UCSD-AML1 (cell line): ENCODE results near the gene PRPF40B.

ENCODE experiments used
- DNase-seq: peaks from one replicate; lab custom pipeline; 2025; ENCODE audit not compliant: unreplicated experiment; lab: John Stamatoyannopoulos, UW

The PRPF40B gene

DNA sequence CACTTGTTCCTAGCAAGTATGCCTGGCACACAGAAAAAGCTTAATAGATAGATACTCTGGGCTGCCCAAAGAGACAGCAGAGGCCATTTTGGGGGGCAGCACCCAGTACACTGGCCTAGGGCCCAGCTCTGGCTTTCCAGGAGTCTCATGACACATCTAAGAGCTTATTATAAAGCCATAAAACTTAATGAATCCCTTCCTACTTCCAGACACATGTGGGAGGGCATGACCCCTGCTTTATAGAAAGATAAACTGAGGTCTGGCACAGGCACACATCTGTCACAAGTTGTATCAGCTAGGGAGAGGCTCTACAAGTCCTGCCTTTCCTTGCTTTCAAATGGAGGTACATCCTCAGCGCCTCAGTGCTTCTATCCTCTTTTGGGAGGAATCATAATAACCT lies 56.7 kb downstream of the PRPF40B start:
- no peak for DNase-seq

DNA sequence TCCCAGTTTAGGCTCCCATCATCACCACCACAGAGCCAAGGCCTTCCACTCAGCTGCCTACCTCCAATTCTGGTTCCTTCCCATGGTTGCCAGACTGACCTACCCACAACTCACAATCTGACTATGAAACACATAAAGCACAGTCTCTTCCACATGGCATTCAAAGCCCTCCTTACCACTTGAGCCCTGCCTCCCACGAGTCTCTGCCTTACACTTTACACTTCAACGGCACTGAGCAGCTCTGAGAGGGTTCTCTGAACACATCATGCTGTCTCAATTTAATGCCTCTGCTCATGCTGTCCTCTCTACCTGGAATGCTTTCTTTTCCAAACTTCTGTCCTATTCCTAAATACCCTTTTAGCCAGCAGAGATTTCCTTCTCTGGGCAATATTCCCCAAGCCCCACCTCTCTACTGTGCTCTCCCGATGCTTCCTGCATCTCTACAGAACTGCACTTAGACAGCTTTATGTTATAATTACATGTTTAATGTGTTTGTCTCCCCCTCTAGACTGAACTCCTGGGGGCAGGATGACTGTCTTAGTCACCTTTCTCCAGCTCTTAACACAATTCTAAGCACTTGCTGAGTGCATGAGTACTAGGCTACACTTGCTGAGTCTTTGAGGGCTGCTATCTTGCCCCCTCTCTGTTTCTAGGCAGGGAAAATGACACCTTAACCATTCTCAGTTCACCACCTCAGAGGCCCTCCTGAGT lies 60.4 kb downstream of the PRPF40B start:
- no peak for DNase-seq

- no peak for DNase-seq
These were observed 61.0 kb downstream of the PRPF40B start for GRCh38 chr12:49684310-49684854.

DNA sequence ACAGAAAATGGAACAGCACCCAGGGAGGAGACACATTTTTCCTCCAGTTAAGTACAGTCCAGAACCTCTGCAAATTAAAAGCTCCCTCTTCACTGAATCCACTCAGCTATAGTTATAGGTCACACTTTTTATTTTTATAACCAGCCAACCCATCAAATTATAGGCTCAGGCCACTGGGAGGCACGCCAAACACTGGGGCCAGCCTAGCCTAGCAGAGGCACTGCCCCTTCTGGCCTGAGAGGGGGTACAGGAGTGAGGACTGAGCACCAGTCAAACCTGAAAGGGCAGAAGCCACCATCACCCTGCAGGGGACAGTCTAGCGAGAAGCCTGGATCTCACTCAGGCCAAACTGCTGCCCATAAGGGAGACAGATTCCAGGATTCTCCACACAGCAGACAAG lies 64.6 kb downstream of the PRPF40B start:
- no peak for DNase-seq

DNA sequence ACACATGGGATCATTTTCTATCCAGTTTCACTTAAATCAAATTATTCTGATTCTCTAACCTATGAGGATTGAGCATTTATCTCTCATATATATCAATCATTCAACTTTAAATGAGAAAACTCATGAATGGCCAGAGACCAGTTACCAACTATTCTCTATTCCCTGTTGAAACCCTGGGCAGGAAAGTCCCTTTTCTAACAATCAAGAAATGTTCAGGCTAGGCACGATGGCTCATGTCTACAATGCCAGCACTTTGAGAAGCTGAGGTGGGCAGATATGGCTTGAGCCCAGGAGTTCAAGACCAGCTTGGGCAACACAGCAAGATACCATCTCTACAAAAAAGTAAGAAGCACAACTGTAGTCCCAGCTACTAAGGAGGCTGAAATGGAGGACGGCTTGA lies 65.9 kb downstream of the PRPF40B start:
- no peak for DNase-seq

DNA sequence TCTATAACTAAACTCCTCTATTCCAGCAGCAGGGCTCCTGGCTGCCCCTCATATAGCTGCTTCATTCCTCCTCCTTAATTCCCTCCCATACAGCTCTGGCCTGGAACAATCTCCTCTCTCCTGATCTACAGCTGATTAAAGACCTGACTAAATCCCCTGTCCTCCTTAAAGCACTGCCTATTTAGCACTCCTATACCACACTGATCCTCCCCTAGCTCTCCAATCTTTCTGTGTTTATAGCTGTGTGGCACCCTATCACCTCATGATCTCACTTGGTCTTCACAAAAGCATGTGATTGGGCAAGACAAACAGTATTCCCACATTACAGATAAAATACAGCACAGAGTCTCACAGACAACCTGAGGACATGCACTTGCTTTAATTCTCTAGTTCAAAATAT lies 66.4 kb downstream of the PRPF40B start:
- no peak for DNase-seq

DNA sequence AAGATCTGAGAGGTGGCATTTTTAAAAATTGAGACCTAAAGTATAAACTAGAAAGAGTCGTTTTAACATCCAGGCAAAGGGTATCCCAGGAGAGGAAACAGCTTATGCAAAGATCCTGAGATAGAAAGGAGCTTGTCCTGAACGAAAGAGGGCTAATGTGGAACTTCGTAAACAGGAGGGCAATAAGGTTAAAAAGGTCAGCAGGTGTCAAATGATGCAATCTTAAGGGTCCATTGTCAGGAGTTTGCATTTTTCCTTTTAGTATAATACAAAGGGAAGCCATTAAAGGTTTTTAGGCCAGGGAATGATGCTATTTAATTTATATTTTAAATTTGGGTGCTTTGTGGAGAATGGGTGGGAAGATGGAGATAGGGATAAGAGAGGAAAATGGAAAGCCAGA lies 69.5 kb downstream of the PRPF40B start:
- no peak for DNase-seq

GRCh38 chr12:49693931-49694444 lies 70.6 kb downstream of the PRPF40B start:
- no peak for DNase-seq
